Type B pancreatic cell (in vitro differentiated cells): ENCODE data around the gene TLK1. TPM values are rescaled to one million over a fixed set of nuclear protein-coding genes. Genes with fewer than 3 reads are reported as not detected.

ENCODE experiments used
- DNase-seq: peaks from one replicate; pipeline ENCODE4 v3.0.0; 2021; ENCODE audit warnings: mixed read lengths; ENCODE audit not compliant: unreplicated experiment; ENCODE audit errors: extremely low spot score
- H3K27ac Mint-ChIP-seq: 2 replicates; pipeline ENCODE4 v1.8.0; 2021; ENCODE audit warnings: mild to moderate bottlenecking, mixed read lengths
- H3K27me3 Mint-ChIP-seq: 2 replicates; pipeline ENCODE4 v1.8.0; 2021; ENCODE audit warnings: mixed read lengths
- H3K36me3 Mint-ChIP-seq: 2 replicates; pipeline ENCODE4 v1.8.0; 2021; ENCODE audit warnings: mixed read lengths
- H3K4me1 Mint-ChIP-seq: one replicate; pipeline ENCODE4 v1.8.0; 2021; ENCODE audit warnings: mixed read lengths; ENCODE audit not compliant: unreplicated experiment
- H3K4me3 Mint-ChIP-seq: 2 replicates; pipeline ENCODE4 v1.8.0; 2021; ENCODE audit warnings: mild to moderate bottlenecking, mixed read lengths
- H3K9me3 Mint-ChIP-seq: 2 replicates; pipeline ENCODE4 v1.8.0; 2021; ENCODE audit warnings: mixed read lengths
- CTCF ChIP-seq: fragments of 200-600 bp; sonication (generic); conservative IDR thresholded peaks from 2 replicates; pipeline ENCODE4 v1.5.0; 2021; ENCODE audit warnings: antibody characterized with exemption, mild to moderate bottlenecking
- total RNA-seq: library from RNA; stranded (reverse); gene quantifications from 2 replicates; pipeline ENCODE4 v1.2.1, GENCODE V29; 2021; ENCODE audit warnings: low replicate concordance

TLK1 gene
- total RNA-seq, 1 donor from 2014 or later = 54.2 TPM

- no peak overlapping the region for H3K4me3 Mint-ChIP-seq
- no peaks in the 10 kb centered on the region for H3K27me3 Mint-ChIP-seq
- no peak for DNase-seq
- H3K36me3 Mint-ChIP-seq = peaks cover 19% of the 10 kb centered on the region
- no peak overlapping the region for H3K27ac Mint-ChIP-seq
- no peaks in the 10 kb centered on the region for H3K9me3 Mint-ChIP-seq
- TF ChIP-seq CTCF = no peak
- peaks cover 8% of the 10 kb centered on the region for H3K4me1 Mint-ChIP-seq
Observed at GRCh38 chr2:170967553-170967952, 193.1 kb downstream of the TLK1 start.

- no peak for DNase-seq
- Mint-ChIP-seq H3K9me3 (no peaks in the 10 kb centered on the region), H3K27ac (no peak overlapping the region), H3K4me1 (peaks cover 4% of the 10 kb centered on the region), H3K4me3 (no peak overlapping the region), H3K36me3 (peaks cover 23% of the 10 kb centered on the region), H3K27me3 (no peaks in the 10 kb centered on the region)
- peak; percentile 61 for TF ChIP-seq CTCF
Observed at GRCh38 chr2:170966648-170967396, 193.9 kb downstream of the TLK1 start.

- no peak for DNase-seq
- Mint-ChIP-seq H3K36me3 (peaks cover 23% of the 10 kb centered on the region), H3K27ac (no peak overlapping the region), H3K9me3 (no peaks in the 10 kb centered on the region), H3K4me3 (no peak overlapping the region), H3K27me3 (no peaks in the 10 kb centered on the region), H3K4me1 (peaks cover 4% of the 10 kb centered on the region)
- TF ChIP-seq CTCF = no peak
Observed at GRCh38 chr2:170965446-170966225, 195.1 kb downstream of the TLK1 start.

GRCh38 chr2:170963386-170963785 lies 197.3 kb downstream of the TLK1 start:
- no peaks in the 10 kb centered on the region for H3K27me3 Mint-ChIP-seq
- H3K9me3 Mint-ChIP-seq = no peaks in the 10 kb centered on the region
- H3K36me3 Mint-ChIP-seq = peaks cover 27% of the 10 kb centered on the region
- no peak for DNase-seq
- H3K27ac Mint-ChIP-seq = no peak overlapping the region
- H3K4me1 Mint-ChIP-seq = no peaks in the 10 kb centered on the region
- no peak for TF ChIP-seq CTCF
- H3K4me3 Mint-ChIP-seq = no peak overlapping the region

- peaks cover 49% of the 10 kb centered on the region for H3K36me3 Mint-ChIP-seq
- no peaks in the 10 kb centered on the region for H3K27me3 Mint-ChIP-seq
- TF ChIP-seq CTCF = no peak
- H3K4me3 Mint-ChIP-seq = no peak overlapping the region
- no peaks in the 10 kb centered on the region for H3K4me1 Mint-ChIP-seq
- H3K9me3 Mint-ChIP-seq = no peaks in the 10 kb centered on the region
- DNase-seq = no peak
- H3K27ac Mint-ChIP-seq = no peak overlapping the region
Observed at GRCh38 chr2:170953941-170954340, 206.8 kb downstream of the TLK1 start.
